Left forelimb (tissue), 1 donor: ENCODE data around the gene BTAF1.
"Not testable (repeated sequence)": the region's sequence is repeated elsewhere in the genome, so short reads cannot be mapped to it uniquely, and the experiment has no call there.

Experiments
- DNase-seq: peaks from one replicate; pipeline ENCODE4 v3.0.0-alpha.2; 2018; ENCODE audit warnings: low spot score

Gene BTAF1

DNA sequence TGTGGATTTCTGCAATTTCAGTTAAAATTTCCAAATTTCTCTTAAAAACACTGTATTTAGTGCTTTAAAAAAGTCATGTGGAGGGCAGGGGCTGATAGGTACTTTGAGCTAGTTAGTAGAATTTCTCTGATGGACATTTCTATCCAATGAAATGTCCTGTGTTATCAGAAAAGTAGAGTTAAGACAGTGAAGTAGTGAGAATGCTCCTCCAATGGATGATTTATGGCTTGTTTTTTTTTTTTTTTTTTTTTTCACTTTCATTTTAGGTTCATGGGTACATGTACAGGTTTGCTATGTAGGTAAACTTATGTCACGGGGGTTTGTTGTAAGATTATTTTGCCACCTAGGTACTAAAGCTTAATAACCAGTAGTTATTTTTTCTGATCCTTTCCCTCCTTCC is 55.0 kb downstream of the BTAF1 start:
- no peak for DNase-seq

DNA sequence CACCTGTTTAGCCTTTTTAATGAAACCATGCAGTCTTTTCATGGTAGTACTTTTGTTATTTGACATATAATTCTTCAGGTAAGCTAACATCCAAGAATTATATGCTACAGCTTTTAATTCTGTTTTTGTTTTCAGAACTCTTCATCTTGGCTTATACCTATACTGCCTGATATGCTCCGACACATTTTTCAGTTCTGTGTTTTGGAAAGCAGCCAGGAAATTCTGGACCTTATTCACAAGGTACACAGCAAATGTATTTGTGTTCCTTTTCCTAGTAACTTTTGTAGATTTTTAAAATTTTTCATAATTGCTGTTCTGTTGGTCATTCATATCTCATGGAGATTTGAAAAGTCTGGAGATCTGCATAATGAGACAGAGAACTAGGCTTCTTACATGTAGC is 56.7 kb downstream of the BTAF1 start:
- no peak for DNase-seq

DNA sequence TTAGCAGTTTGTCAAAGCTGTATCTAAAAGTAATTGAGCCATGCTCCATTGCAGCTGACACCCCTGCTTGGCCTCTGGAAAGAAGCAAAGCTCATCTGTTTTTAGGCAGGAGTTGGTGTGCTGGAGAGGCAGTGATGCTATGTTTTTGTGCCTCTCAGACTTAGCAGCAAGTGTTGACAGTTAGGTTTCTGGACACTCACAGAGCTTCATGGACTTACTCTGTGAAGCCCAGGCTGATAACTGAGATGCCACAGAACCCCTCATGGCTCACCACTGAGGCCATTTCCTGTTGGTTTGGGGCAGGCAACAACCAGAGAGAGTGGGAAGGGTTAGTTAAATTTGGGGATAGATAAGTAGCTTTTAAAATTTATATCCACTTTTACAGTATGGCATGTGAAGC is 59.8 kb downstream of the BTAF1 start:
- no peak for DNase-seq

DNA sequence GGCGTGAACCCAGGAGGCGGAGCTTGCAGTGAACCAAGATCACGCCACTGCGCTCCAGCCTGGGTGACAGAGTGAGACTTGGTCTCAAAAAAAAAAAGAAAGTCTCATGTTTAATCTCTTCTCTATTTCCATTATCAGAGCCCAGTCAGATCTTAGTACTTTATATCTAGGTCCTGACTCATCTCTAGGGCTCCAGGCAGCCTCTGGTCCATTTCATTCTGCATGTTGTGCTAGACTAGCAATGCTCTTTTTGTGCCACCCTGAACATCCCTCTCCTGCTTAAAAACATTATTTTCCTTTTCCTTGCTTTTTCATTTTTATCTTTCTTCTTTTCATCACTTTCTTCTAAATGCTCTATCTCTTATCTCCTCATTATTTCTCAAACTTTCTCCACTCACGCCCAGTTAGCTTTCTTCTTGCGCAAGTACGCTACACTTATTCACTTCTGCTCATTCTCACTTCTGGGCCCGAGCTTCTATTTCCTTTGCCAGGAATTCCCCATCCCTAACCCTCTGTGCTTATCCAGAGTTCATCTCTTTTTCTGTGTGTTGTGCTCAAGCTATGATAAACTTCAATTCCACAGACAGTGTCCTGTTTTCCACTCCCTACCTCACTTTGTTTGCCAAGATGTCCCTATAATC is 63.9 kb downstream of the BTAF1 start:
- no peak for DNase-seq

DNA sequence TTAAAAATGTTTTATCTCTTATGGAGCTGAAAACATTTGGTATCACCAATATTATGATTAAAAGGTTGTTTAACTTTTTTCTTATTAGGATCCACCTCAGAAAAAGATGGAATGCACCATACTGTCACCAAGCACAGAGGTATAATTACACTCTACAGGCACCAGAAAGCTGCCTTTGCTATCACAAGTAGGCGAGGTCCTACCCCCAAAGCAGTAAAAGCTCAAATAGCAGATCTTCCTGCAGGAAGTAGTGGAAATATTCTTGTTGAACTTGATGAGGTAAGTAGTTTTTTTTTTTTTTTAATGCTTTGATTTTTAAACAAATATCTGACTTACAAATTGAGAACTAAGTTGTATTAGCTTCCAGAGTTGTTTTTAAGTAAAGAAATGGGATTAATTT is 68.5 kb downstream of the BTAF1 start:
- DNase-seq, result no peak

DNA sequence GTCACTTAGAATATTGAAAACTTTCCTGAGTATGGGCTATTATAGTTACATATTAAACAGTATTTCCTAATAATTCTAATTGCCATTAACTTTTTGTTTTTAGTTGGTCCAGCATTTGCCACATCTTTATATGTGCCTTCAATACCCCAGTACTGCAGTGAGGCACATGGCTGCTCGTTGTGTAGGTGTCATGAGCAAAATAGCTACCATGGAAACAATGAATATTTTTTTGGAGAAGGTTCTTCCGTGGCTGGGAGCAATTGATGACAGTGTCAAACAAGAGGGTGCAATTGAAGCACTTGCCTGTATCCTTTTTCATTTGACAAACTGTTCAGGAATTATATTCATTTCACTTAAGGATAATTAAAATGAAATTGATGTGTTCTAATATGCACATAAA is 72.7 kb downstream of the BTAF1 start:
- DNase-seq, result no peak

DNA sequence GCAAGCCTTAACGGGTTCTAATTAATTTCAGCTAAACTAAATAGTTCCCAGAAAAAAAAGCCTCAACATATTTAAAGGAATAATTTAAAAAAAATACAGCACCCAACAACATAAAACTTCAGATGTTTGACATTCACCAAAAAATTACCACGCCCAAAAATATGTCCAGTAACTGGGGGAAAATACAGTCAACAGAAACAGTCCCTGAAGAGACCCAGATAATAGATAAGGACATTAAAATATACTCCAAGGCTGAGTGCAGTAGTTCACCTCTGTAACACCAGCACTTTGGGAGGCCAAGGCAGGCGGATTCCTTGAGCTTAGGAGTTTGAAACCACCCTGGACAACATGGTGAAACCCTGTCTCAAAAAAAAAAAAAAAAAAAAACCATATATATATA is 78.0 kb downstream of the BTAF1 start:
- no peak for DNase-seq

DNA sequence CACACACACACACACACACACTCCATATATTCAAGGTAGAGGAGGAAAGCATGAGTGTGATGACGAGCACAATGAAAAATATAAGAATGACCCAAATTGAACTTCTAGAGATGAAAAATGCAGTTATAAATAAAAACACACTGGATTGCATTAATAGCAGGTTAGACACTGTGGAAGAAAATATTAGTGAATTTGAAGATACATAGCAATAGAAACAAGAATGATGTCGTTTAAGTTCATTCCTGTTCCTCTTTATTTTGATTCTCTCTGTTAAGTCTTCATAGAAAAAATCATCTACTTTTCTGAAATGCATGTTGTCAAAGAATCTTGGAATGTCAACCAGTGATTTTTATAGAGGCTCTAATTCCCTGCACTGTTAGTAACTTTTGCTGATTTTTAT is 78.4 kb downstream of the BTAF1 start:
- DNase-seq, result no peak

DNA sequence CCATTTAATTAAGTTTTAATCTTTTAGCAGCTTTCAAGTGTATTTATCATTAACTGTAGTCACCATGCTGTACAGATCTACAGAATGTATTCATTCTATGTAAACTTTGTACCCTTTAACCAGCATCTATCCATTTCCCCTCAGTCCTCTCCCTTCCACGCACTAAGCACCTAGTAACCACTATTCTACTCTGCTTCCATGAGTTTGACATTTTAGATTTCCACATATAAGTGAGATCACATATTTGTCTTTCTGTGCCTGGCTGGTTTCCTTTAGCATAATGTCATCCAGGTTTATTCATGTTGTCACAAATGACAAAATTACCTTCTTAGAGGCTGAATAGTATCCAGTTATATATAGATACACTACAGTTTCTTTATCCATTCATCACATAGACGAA is 79.7 kb downstream of the BTAF1 start:
- DNase-seq, result no peak

DNA sequence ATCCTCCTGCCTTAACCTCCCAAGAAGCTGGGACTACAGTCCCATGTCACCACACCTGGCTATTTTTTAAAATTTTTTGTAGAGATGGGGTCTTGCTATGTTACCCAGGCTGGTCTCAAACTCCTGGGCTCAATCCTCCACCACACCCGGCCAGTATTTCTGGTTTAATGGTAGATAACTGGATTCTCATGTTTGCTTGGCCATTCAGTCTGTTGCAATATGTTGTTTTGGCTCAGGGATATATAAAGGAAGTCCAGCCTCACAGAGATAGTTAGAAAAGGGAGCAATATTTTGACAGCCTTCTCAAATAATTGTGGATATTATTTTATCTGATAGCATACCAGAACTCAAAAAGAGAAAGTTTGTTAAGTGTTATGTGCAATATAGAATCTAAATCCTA is 82.4 kb downstream of the BTAF1 start:
- no peak for DNase-seq

DNA sequence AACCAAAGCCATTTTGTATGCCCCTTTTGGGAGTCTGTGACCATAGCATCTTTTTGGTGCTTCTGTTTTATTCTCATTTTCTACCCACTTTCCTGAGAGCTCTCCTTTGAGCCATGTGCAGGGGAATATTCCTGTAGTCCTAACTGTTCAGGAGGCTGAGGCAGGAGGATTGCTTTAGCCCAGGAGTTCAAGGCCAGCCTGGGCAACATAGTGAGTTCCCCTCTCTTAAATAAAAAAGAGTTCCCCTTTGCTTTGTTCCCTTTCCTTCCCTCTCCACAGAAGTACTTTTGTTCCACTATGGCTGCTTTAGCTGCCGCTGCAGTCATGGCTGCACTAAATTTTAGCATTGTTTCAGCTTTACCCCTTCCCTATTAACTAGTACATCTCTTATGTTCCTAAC is 85.9 kb downstream of the BTAF1 start:
- DNase-seq, result no peak

DNA sequence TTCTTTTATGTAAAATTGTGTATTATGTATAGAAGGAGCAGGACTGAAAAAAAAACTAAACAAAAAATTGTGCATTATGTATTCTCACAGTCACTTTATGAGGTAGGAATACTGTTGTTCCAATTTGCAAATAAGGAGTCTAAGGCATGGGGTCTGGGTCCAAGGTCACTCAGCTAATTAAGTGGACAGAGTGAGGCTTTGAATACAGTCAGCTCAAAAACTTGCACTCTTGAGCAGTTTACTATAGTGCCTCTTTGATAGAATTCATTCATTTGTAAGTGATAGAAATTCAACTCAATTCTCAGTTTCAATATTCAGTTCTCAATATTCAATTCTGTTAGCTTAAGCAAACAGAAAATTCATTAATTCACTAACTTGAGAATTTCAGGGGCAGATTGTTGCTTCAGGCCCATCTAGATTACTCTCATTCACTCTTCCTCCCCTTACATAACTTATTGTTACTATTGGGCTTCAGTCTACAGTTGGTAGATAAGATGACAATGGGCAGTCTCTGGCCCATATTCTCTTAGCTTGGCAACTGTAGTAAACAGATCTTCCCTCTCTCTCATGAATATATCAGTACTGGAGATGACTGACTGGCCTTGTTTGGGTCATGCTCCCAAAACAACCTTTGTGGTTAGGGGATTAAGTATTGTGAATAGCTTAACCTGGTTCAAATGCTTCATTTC is 86.6 kb downstream of the BTAF1 start:
- DNase-seq, result no peak

DNA sequence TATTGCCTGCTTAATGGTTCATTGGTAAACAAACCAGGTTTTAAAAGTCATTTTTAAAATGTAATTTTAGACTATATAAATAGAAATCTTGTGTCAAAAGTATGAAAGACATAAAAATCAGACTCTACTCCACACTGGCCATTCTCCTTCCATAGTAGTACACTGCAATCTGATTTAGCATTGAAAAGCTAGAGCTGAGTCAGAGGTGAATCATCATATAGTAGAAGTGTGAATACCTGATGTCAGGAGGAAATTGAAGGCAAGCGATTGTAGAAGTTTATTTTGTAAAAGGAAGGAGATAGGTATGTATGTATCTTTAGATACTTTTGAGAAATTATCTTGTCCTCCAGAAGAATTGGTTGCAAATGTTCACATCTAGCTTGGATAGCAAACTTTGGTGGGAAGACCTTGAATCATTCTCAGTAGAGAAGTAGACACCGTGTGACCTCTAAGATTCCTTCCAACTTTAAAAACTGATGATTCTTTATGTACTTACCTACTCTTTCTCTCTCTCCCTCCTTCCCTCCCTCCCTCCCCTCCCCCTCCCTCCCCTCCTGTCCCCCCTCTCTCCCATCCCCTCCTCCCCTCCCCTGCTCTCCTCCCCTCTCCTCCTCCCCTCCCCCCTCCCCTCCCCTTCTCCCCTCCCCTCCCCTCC is 88.1 kb downstream of the BTAF1 start:
- no peak for DNase-seq

DNA sequence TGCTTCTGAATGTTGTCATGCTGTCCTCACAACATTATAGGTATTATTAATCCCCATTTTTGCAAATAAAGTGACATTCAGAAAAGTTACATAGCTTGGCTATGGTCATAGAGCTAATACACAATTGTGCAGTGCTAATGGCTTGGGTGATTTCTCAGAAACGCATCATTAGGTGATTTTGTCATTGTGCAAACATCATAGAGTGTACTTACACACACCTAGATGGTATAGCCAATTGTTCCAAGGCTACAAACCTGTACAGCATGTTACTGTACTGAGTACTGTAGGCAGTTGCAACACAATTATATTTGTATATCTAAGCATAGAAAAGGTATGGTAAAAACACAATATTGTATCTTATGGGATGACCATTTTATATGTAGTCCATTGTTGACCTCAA is 91.0 kb downstream of the BTAF1 start:
- no peak for DNase-seq

DNA sequence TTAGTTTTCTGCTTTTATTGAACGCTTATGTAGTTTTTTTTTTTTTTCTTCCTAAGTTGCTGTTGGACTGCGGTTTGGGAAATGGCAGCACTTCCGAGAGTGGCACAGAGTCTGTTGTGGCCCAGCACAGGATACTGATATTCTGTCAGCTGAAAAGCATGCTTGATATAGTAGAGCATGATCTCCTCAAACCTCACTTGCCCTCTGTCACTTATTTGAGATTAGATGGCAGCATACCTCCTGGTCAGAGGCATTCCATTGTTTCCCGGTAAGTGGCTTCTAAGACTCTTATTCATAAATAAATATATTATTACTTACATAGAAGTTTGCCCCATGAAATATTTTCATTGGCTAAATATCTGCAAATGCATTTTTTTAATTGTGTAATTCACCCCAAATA is 101.1 kb downstream of the BTAF1 start:
- DNase-seq, result no peak

DNA sequence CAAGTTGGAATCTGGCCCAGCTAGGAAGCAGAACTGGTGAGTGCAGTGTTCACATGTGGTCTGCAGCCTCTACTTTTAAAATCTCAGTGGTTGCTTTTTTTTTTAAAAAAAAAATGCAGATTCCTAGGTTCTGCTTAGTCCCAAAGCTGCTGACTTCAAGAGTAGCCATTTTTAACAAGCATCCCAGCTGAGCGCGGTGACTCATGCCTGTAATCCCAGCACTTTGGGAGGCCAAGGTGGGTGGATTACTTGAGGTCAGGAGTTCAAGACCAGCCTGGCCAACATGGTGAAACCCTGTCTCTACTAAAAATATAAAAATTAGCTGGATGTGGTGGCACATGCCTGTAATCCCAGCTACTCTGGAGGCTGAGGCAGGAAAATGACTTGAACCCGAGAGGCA is 101.8 kb downstream of the BTAF1 start:
- DNase-seq, result not testable (repeated sequence)

DNA sequence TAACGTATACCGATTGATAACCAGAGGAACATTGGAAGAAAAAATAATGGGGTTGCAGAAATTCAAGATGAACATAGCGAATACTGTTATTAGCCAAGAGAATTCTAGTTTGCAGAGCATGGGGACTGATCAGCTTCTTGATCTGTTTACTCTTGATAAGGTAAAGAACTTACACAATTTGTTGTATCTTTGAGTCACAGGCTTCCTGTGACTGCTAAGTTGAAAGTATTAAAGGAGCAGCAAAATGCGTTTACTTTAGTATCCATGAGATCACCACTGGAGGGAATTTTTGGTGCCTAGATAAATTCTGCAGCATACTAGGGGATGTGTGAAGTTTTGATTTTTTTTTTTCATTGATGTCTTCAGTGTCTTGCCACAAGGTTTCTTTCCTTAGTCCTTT is 103.6 kb downstream of the BTAF1 start:
- DNase-seq, result no peak

DNA sequence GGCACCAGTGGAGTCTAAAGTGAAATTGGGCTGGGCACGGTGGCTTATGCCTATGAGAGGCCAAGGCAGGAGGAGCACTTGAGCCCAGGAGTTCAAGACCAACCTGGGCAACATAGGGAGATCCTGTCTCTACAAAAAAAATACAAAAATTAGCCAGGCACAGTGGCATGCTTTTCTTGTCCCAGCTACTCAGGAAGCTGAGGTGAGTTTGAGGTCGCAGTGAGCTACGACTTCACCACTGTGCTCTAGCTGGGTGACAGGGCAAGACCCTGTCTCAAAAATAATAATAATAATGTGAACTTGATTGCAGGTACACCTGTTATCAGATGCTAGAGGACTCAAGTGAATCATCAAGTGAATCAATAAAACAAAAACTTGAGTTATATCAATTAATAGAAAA is 108.0 kb downstream of the BTAF1 start:
- no peak for DNase-seq

DNA sequence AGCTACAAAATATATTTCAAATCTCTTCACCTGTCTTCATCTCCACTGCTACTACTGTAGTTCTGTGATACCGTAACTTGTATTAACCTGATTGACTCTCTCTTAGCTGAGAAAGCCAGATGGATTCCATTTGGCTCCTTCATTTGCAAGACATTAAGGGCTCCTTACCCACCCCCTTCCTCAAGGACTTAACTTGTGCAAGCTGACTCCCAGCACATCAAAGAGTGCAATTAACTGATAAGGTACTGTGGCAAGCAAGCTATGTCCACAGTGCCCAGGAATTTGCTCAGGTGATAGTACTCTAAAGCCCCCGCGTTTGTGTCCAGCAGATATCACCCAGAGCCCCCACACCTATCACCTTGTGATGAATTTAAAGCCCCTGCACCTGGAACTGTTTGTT is 109.5 kb downstream of the BTAF1 start:
- not testable (repeated sequence) for DNase-seq

DNA sequence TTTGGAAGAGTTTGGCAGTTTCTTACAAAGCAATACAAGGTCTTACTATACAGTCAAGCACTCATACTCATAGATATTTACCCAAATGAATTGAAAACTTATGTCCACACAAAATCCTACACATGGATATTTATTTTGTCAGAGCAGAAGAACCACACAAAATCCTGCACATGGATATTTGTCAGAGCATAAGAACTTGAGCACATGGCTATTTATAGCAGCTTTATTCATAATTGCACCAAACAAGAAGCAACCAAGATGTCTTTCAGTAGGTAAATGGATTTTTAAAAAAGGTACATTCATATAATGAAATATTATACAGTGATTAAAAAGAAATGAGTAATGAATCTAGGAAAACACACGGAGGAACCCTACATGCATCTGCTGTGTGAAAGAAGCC is 115.4 kb downstream of the BTAF1 start:
- no peak for DNase-seq

DNA sequence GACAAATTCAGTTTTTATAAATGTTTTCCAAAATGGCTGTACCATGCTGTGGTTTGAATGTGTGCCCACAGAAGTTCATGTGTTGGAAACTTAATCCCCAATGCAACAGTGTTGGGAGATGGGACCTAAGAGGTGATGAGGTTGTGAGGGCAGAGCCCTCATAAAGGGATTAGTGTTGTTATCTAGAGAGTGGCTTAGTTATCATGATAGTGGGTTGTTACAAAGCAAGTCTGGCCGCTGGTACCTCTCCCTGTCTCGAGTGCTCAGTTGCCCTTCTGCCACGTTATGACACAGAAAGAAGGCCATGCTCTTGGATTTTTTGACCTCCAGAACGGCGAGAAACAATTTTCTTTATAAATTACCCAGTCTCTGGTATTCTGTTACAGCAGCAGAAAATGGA is 119.0 kb downstream of the BTAF1 start:
- DNase-seq, result no peak

DNA sequence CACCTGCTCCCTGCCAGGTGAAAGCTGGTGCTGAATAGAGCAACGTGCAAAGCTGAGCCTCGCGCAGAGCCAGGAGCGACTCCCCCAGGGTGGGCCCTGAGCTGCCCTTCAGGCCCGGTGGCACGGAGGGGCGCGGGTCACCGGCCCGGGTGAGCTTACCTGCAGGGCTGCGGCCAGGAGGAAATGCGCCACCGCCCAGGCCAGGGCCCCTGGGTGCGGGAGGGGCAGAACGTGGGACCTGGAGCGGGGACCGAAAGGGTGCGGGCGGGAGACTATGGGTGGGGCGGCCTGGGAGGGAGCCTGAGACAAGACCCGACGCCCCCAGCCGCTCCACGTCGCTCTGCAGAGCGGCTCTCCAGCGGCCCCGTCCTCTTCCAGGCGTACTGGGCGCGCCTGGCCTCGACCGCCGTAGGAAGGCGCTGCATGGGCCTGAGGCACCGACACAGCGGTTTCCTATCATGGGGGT is 122.1 kb downstream of the BTAF1 start:
- DNase-seq, result no peak

DNA sequence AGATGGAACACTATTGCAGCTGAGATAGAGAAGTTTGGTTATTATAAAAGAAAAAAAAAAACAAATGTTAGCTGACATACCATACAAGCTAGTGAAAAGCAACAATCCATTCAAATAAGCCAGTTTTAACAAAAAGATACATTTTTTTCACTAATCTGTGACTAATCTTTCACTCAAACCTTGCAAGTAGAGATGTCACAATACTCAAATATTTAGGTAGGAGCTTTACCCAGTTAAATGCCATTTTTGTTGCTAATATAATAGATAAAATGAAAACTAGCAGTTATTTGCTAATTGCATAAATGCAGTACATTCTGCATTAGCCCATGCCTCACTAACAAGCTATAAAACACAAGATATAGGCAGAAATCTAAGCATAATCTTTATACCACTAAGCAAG is 123.6 kb downstream of the BTAF1 start:
- no peak for DNase-seq

DNA sequence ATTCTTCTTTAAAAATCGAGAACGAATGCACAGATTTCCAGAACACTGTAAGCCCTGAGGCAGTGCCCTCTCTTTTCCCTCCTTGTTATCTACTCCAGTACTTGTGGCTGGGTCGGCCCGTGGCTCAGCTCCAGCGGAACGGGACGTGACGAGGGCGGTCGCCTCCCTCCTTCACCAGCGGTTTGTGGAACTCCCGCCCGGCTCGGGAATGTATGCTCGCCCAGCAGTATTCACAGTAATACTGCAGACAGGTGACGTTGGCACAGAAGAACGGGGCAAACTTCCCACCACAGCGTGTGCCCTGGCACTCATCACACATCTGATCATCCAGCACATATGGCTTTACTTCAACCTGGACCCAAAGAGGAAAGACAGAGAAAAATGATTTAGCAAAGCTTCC is 128.5 kb downstream of the BTAF1 start:
- no peak for DNase-seq
